Measurements from ENCODE around the gene ANXA11. TPM values are rescaled to one million over a fixed set of nuclear protein-coding genes. Genes with fewer than 3 reads are reported as not detected.
A peak's percentile ranks its signal among the peaks of the same experiment; 100 is the strongest.
"Not testable (repeated sequence)": the region's sequence is repeated elsewhere in the genome, so short reads cannot be mapped to it uniquely, and the experiment has no call there.

ANXA11 gene
- total RNA-seq: 205 TPM

DNA sequence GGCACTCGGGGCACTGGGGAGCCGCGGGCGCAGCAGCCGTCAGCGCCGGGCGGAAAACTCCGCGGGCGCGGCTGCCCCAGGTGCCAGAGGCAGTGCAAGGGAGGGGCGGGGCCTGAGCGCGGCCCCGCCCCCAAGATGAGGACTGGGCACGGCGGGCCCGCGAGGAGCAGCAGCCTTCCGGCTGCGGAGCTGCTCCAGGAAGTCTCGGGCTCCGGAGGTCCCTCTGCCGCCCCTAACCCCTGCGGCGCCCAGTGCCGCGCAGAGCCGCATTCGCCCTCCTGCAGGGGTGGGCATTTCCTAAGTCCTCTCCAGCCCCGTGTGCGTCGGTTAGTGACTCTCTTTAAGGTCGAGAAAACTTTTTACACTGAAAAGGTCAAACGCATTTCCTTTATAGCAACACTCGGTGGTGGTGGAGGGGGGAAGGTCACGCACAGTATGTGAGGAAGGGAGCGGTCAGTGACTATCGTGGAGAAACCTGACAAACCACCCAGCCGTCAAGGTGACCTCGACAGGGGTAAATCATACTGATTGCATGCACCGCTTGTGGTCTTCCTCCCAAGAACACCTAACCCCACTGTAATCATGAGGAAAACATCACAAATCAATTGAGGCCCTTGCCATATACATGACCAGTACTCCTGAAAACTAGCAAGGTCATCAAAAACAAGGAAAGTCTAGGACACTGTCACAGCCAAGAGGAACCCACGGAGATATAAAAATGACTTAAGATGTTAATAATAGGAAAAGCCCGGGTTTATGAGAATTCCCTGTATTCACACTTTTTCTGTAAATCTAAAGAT, at the start of gene ANXA11:
ANXA11 (minus strand) TSS at position 61 of the 800 bp plus-strand sequence. CDS start 32,676 bp downstream, outside the sequence.
- intact Hi-C loops (cut with DNase I): loop anchor here (10.0 kb wide), 1 partner anchor 51 kb away; no protein-coding TSS in a partner anchor
- DNase-seq (ENCODE audit: low spot score) (peak; percentile 88), ATAC-seq (peak; percentile 86)

DNA sequence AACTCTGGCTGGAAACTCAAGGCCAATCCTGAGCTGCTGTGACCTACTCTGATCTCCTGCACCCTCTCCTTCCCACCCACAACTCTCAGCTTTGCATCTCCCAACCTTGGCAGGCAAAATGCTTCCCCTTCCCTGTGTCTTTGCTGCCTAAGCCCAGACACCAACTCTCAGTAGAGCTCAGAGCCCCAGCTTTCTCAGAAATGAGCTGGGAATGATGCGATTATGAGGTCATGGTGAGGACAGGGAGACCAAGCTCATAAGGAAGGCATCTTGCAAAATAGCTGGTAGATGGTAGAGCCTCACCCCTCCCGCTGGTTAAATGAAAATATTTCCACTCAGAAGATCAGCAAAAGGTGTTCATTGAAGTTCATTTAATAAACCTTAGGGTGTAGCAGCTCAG, 49.4 kb upstream of the ANXA11 start:
- ATAC-seq; intact Hi-C loops (cut with DNase I); DNase-seq (ENCODE audit: low spot score): not testable (repeated sequence)

DNA sequence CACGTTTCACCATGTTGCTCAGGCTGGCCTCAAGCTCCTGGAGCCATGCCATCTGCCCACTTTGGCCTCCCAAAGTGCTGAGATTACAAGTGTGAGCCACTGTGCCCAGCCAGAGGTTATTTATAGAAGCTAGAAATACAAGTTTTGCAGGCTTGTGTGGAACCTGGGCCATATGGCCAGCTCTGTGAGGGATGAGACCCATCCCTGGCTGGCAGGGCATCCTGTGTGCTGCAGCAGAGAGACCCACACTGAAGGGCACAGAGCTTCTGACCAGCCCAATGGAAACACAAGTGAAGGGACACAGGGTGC, 48.6 kb upstream of the ANXA11 start:
- ATAC-seq; intact Hi-C loops (cut with DNase I); DNase-seq (ENCODE audit: low spot score): not testable (repeated sequence)

DNA sequence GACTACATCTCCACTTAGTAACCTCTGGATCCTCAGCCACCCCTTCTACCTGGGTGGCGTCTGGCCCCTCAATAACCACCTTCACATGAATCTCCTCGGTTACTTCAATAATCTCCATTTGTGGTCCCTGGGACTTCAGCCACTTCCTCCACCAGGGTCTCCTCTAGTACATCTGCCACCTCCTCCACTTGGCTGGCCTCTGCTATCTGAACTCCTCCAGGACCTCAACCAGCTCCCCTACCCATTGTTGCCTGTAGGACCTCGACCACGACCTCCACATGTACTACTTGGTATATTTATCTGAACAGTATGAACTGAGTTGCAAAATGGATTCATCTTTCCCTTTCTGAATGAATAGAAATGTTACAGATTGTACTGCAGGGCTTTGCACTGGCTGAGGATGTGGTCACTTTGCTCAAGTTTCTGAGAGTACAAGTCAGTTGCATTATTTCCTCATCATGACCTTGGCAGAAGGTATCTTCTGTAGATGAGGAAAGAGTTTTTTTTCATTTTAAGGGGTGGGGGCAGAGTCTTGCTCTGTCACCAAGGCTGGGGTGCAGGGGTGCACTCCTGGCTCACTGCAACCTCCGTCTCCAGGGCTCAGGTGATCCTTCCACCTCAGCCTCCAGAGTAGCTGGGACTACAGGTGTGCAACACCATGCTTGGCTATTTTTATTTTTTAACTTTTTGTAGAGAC, 48.1 kb upstream of the ANXA11 start:
- intact Hi-C loops (cut with DNase I): no loop called here
- ATAC-seq: no peak
- DNase-seq (ENCODE audit: low spot score): no peak

DNA sequence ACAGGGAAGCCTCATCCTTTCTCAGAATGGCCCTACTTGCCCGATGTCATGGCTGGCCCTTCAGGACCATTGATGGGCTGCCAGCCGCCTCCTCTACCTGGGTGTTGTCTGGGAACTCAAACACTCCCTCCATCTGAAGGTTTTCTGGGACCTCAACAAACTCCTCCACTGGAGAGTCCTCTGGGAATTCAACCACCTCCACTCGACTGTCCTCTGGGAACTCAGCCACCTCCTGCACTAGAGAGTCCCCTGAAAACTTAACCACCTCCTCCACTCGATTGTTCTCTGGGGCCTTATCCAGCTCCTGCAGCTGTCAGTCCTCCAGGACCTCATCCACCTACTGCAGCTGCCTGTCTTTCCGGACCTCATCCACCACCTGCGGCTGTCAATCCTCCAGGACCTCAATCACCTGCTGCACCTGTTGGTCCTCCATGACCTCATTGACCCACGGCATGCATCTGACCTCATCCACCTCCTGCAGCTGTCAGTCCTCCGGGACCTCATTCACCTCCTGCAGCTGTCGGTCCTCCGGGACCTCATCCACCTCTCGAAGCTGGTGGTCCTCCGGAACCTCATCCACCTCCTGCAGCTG, 47.1 kb upstream of the ANXA11 start:
- intact Hi-C loops (cut with DNase I): no loop called here
- ATAC-seq: no peak

DNA sequence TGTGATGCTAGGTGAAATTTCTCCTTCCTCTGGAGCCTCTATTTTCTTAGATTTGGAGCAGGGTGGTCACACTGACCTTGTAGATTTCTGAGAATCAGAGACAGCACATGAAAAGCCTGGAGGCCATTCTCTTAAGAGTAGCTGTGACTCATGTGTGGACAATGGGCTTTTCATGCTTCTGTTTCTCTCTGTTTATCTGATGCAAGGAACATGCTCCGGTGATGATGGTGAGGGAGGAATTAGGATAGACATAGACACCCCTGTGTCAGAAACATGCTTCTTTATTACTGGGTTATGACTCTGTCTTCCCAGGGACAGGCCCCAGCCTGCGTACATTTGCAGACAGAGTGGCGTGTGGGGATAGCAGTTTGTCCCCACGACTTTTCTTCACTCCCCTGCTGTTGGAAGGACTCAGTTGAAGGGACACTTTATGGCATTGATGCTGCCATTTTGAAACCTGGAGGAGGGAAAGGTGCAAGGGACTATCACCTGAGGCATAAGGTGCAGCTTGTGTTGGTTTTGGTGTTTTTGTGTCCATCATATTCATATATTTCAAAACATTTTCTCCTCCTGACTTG, 46.5 kb upstream of the ANXA11 start:
- ATAC-seq: peak; percentile 50
- intact Hi-C loops (cut with DNase I); DNase-seq (ENCODE audit: low spot score): not testable (repeated sequence)

More for the DNA sequence above, 47.1 kb upstream of the ANXA11 start:
- DNase-seq (ENCODE audit: low spot score): no peak

DNA sequence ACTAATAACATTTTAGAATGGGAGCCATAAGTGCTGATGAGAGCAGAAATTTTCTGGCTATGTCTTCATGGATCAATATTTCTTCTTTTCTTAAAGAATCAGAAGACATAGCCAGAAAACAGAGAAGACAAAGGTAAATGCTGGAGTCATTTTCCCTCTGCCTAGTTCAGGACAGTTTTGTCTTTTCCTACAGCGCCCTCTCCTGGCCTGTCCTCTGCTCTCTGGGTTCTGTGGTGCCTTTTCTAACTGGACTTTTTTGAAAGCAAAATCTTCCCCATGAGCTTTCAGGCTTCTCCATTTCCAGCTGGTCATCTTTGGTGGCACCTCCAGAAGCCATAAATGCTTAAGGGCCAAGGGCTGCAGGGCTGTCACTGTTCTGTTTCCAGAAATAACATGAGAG, 45.1 kb upstream of the ANXA11 start:
- intact Hi-C loops (cut with DNase I); DNase-seq (ENCODE audit: low spot score): not testable (repeated sequence)
- ATAC-seq: peak; percentile 74

DNA sequence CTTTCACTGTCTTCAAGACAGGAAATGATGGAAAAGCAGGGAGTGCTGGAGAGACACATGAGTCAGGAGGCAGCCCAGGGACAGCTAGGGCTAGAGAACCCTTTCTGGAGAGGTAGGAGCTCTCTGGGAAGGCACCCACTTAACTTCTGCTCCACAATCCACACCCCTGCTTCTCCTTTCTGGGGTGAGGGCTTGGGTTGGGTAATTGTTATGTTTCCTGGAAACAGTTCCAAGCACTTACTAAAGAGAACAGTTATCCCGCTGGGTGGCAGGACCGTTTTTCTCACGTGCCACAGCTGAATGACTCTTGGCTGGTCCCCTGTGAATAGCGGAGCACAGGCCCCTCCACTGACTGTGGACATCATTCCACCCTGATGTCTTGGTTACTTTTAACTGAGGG, 44.6 kb upstream of the ANXA11 start:
- ATAC-seq: peak; percentile 20
- intact Hi-C loops (cut with DNase I); DNase-seq (ENCODE audit: low spot score): not testable (repeated sequence)

DNA sequence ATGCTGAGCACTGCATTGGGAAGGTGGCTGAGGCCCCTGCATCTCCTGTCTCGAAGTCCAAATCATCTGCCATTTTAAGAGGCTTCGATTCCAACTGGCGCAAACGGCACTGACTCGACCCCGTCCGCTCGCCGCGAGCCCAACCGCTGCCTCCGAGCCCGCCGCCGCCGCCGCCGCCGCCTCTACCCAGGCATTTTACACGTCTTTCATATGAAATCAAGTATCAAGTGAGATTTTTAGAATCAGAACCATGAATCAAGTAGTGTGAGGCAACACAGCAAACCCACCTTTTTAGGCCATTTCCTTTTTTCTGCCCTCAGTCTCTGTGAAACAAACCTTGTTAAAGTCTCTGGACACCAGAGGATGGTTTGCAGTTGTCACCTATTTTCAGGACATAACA, 42.3 kb upstream of the ANXA11 start:
- DNase-seq (ENCODE audit: low spot score); intact Hi-C loops (cut with DNase I); ATAC-seq: not testable (repeated sequence)

DNA sequence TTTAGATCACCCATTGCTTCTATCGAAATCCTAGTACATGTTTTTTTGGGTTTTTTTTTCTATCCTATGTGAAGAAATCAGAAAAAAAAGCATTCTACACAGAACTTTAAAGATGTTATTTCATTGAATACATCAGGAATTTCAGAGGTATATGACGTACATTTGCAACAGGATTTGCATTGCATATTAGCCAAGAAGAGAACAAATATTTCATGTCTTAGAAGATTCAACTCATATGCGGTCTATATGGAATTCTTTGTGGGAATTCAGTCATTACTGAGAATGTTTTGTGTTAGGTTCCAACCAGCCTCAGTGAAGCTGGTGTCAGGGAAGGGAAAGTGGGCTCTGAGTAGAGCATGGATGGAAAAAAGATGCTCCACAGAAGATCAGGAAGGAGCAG, 39.0 kb upstream of the ANXA11 start:
- ATAC-seq; intact Hi-C loops (cut with DNase I); DNase-seq (ENCODE audit: low spot score): not testable (repeated sequence)

DNA sequence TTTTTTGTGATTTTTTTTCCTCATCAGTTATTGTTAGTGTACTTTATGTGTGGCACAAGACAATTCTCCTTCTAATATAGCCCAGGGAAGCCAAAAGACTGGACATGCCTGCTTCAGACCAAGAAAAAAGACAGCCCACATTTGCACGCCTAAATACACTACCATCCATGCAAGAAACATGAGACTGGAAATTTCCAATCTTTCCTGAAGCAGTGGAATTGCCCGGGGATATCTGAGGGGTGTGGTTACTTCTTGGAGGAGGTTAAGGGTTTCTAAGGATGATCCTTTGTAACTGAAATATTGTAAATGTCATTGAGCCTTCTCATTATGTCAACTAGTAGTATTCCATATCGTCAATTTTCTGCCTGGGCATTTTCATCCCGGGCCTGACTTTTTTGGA, 37.0 kb upstream of the ANXA11 start:
- intact Hi-C loops (cut with DNase I); DNase-seq (ENCODE audit: low spot score); ATAC-seq: not testable (repeated sequence)

DNA sequence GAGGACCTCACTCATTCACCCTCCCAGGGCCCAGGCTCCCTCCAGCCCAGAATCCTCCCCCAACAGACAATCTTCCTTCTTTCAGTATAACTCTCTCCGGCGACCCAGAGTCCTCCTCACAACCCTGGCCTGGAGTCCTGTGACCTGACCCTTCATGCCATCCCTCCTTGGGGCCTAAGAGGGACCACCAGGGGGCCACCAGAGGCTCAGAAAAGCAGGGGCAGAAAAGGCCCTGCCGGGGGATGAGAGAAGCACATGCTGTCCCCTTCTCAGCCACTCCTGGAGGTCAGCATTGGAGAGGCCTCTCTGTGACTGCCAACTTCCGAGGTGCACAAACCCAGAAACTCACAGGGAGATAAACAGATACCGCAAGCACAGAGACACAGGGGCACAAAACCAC, 31.1 kb upstream of the ANXA11 start:
- ATAC-seq; intact Hi-C loops (cut with DNase I); DNase-seq (ENCODE audit: low spot score): not testable (repeated sequence)

DNA sequence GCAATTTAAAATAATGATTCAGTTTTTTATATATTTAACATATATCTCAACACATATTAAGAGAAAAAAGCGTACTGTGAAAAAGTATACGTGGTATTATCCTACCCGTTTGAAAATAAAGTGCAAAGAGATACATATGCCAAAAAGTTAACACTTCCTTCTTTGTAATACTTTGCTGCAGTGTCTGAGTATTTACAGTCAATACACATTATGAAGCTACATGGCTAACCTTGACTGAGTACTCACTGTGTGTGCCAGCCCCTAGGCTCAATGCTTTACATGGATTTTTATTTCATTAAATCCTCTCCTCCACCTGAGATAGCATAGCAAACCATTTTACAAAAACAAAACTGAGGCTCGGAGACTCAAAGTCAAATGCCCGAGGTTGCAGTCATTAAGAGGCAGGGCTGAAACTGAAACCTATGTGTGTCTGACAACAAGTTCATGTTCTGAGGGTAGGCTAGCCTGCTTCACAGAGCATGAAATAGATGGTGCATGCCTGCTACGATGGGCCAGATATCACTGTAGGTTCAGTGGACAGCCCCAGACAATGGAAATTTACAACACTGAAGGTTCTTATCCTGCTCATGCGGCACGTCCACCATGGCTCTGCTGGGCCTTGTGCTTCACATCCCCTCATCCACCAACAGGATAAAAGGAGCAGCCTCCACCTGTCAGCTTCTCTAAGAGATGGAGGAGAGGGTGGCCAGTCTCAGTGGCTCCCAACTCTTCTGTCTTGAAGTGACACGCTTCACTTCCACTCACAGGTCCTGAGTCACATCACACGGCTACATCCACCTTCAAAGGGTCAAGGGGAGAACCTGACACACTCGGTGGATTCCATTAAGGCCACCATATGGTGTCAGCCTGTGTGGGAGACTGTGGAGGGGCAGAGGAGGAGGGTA, 29.2 kb upstream of the ANXA11 start:
- intact Hi-C loops (cut with DNase I); ATAC-seq; DNase-seq (ENCODE audit: low spot score): not testable (repeated sequence)

DNA sequence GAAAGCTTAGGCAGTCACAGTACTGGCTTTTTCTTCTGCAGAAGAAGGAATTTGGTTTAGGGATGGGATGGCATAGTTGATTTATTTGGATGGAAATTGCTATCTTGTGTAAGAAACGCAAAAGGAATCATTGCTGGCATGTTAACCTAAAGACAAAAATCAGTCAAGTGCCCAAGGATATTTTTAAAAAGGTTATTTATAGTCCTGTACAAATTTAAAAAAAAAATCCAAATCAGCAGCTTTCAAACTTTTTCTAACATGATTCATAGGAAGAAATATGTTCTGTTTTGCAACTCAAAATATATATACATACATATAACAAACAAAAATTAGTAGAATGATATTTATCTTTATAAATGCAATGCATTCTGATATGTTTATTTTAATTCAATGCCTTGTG, 28.5 kb upstream of the ANXA11 start:
- intact Hi-C loops (cut with DNase I); ATAC-seq; DNase-seq (ENCODE audit: low spot score): not testable (repeated sequence)

DNA sequence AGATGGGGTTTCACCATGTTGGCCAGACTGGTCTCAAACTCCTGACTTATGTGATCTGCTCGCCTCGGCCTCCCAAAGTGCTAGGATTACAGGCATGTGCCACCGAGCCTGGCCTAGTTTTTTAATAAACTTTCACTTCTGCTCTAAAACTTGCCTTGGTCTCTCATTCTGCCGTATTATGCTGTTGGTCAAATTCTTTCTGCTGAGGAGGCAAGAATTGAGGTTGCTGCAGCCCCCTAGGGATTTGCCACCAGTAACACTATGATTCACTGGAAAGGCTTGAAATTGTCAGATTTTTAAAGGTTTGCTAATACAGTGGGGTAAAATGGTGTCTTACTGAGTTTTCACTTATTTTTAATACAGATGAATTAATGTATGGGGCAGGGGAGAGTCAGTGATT, 21.4 kb upstream of the ANXA11 start:
- ATAC-seq: peak; percentile 77
- intact Hi-C loops (cut with DNase I); DNase-seq (ENCODE audit: low spot score): not testable (repeated sequence)

DNA sequence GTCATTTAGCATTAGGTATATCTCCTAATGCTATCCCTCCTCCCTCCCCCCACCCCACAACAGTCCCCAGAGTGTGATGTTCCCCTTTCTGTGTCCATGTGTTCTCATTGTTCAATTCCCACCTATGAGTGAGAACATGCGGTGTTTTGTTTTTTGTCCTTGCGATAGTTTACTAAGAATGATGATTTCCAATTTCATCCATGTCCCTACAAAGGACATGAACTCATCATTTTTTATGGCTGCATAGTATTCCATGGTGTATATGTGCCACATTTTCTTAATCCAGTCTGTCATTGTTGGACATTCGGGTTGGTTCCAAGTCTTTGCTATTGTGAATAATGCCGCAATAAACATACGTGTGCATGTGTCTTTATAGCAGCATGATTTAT, 17.7 kb upstream of the ANXA11 start:
- intact Hi-C loops (cut with DNase I): loop anchor here (5.0 kb wide), 1 partner anchor 76 kb away; no protein-coding TSS in a partner anchor
- ATAC-seq; DNase-seq (ENCODE audit: low spot score): not testable (repeated sequence)

DNA sequence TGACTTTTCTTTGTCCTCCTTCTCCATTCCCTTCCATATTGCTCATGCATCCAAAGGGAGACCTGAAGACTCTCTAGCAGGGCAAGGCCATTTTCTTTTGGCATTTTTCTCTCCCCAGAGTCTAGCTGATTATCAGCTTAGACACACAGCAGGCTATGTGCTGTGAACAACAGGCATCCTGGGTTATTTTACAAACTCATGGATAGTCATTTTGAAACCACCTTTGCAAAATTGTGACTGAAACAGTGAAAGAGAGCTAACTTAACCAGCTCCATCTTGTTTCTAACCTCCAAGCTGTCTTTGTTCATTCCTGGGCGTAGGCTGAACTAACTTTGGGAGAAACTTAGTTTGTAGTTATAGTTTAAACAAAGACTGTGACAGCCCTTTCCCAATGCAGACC, 13.5 kb upstream of the ANXA11 start:
- DNase-seq (ENCODE audit: low spot score); intact Hi-C loops (cut with DNase I); ATAC-seq: not testable (repeated sequence)

DNA sequence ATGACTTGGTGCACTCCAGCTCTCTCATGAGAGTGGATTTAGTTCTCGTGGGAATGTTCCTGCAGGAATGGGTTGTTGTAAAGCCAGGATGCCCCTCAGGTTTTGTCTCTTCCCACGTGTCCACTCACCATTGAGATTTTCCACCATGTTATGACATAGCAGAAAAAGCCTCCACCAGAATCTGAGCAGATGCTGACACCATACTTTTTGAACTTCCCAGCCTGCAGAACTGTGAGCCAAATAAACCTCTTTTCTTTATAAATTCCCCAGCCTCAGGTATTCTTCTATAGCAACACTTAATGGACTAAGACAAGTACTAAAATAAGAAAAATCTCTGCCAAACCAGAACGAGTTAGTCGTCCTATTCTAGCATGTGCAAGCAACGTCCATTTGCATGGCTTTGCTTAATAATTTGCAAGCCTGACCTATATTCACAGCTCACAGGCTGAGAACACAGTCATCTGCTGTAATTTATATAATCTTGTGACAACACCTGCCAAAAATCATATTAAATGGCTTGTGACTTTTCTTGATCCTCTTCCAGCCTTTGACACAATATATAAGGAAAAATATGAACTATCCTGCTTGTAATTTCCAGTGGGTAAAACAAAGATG, 9.1 kb upstream of the ANXA11 start:
- DNase-seq (ENCODE audit: low spot score); ATAC-seq; intact Hi-C loops (cut with DNase I): not testable (repeated sequence)

All from sciatic nerve (tissue), 2 donors.